Islet of Langerhans (tissue), 1 donor: Measurements from ENCODE around the gene CHRNB4.

Experiments
- FAIRE-seq: peaks from one replicate; lab custom pipeline; 2011; peaks lifted over from hg19 to GRCh38; lab: Jason Lieb, UNC

CHRNB4 gene

GRCh38 chr15:78667578-78668236 is 26.7 kb upstream of the CHRNB4 start:
- no peak for FAIRE-seq

DNA sequence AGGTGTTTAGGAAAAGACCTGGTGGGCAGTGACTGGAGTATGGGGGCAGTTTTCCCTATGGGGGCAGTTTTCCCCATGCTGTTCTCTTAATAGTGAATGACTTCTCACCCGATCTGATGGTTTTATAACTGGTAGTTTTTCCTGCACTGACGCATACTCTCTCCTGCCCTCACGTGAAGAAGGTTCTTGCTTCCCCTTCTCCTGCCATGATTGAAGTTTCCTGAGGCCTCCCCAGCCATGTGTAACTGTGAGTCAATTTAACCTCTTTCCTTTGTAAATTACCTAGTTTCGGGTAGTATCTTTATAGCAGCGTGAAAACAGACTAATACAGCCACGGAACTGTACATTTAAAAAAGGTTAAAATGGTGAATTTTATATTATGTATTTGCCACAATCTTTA is 25.0 kb upstream of the CHRNB4 start:
- no peak for FAIRE-seq

- FAIRE-seq: no peak
These were observed 22.7 kb upstream of the CHRNB4 start for GRCh38 chr15:78663703-78664102.

DNA sequence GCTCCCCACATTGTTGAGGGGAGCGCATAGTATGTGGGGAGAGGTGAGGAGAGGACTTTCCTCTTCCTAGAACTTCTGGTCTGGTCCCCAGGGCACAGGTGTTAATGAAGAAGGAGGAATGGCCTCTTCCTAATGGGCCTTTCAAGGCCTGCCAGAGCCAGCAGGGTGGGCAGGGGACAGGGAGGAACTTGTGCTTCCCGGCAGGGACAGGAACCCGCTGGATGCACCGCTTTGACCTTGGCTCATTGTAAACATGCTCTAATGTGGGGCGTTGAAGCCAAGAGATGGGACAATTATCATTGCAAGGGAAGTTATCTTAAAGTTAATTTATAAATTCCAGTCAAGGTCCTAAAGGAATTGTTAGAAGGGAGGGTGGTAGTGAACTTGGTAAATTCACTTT is 21.0 kb upstream of the CHRNB4 start:
- no peak for FAIRE-seq

DNA sequence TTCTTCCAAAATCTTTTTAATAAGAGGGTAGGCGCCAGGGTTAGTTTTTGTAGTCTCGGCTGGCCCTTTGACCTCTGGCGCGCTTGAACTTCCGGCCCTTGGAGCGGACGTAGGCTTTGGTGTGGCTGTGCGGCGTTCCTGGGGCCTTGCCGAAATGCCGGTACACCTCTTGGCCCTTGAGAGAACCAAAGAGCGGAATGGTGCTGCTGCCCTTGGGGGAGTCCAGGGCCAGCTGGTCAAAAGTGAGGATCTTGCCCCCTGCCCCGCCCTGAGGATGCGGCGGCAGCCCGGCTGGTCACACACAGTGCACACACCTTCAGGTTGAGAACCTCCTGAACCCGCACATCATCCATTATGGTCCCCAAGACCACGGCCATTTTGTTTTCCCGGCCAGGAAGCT is 20.0 kb upstream of the CHRNB4 start:
- no peak for FAIRE-seq

- no peak for FAIRE-seq
These were observed 19.6 kb upstream of the CHRNB4 start for GRCh38 chr15:78660584-78660983.

DNA sequence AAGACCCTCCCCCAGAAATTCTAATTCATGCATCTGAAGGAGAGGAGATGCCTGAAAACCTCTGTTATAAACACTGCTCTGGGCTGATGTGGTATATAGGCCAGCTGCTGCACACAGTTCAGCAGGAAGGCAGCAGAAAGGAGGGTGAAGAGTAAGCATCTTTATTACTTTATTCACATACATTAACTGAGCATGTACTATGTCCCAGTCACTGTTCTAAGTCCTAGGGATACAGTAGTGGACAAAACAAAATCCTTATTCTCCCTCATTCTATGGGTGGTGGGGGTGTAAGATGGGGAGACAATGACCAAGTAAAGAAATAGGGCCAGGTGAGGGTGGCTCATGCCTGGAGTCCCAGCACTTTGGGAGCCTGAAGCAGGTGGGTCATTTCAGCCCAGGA is 17.8 kb upstream of the CHRNB4 start:
- FAIRE-seq: no peak

DNA sequence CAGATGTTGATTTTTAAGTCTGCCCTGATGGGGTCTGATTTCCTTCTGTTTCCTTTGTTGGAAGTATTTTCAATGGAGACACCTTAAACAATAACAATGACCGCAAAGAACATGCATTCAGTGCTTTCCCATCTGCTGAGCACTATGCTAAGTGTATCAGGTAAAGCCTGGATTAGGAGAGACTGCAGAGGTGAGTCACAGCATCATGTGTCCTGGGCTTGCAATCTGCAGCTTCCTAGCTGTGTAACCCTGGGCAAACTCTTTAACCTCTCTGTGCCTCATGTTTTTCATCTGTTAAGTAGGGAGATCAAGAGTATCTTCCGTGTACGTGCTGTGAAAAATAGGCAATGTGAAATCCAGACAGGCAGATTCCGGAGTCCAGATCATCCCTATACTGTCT is 13.3 kb upstream of the CHRNB4 start:
- no peak for FAIRE-seq

DNA sequence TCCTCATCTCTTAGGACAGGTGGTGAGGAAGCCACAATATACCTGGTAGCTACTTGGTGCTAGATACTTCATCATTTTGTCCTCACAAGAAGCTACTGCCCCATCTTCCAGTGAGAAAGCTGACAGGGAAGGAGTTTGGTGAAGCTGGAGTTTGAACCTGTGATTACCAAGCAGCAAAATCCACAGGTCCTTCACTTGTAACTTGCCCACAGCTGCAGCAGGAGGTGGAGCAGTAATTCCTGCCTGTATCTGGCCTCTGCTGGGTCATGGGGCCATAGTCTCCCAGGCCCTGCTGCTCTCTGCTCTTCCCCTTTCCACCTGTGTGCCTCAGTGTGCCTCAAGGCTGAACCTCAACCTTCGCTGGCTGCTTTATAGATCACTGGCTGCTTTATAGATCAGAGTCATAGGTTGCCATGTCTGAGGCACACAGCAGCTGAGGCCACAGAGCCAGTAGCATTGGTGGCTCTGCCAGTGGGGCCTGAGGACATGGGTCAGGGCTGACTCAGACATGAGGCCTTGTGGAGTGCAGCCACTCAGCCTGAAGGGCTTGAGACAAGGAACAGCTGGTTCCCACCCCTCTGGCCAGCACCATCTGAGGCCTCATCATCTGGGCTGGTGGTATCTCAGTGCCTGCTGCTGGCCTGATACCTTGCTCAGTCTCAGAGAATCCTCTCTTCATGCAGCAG is 11.1 kb upstream of the CHRNB4 start:
- no peak for FAIRE-seq

DNA sequence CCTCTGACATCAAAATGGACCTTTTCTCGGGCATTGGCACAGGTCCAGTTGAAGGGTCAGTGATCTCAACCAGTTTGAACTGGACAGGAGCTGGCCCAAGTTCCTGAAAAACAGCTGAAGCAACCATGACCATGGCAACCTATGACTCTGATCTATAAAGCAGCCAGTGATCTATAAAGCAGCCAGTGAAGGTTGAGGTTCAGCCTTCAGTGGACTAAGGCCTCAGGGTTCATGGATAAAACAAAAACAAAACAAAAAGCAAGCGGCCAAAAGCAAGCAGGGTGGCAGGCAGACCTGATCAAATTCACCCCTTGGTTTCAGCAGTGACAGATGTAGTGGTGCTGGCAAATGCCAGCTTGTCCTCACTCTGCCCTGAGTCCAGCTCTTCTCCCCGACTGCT is 10.0 kb upstream of the CHRNB4 start:
- no peak for FAIRE-seq

- no peak for FAIRE-seq
These were observed 9.0 kb upstream of the CHRNB4 start for GRCh38 chr15:78650022-78650421.

DNA sequence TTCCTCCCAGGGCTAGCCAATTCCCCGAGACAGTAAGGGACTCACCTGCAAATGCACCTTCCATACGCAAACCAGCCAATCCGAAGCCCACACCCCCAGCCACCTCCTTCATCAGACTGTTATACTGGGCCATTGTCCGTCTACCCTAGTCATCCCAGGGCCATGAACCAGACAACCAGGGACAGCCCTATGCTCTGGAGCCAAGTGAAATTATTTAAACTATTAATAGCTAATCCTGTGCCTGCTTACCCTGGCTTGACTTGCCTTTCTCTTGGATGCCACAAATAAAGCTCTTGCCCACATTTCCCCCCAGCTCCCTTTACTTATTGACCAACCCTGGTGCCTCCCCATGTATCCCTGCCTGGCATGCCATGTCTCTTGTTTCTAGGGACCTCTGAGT is 4.0 kb upstream of the CHRNB4 start:
- FAIRE-seq: no peak

- no peak for FAIRE-seq
These were observed 1.3 kb upstream of the CHRNB4 start for GRCh38 chr15:78642331-78642730.

DNA sequence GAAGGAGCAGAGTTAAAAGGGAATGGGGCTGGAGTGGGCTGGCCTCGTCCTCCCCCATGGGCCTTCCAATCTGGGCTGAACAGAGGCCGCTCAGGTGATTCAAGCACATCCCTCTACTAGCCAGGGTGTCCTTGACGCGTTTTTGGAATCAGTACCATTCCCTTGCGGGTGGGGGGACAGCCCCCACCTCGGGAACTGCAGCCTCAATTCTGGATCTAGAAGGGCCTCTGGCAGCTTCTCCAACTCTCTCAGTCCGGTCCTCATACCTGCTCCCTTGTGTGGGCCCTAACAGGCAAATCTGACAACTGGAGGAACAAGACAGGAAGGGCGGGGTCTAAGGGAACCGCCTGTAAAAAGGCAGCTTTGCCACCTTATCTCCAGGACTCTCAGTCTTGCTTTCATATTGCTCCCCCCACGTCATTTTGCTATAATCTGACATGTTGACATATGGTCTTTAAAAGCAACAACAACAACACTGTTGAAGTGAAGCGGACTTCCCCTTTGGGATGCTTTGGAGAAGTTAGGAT is 802 bp upstream of the CHRNB4 start:
- FAIRE-seq: no peak

- no peak for FAIRE-seq
These were observed 396 bp downstream of the CHRNB4 start for GRCh38 chr15:78640527-78641101.

DNA sequence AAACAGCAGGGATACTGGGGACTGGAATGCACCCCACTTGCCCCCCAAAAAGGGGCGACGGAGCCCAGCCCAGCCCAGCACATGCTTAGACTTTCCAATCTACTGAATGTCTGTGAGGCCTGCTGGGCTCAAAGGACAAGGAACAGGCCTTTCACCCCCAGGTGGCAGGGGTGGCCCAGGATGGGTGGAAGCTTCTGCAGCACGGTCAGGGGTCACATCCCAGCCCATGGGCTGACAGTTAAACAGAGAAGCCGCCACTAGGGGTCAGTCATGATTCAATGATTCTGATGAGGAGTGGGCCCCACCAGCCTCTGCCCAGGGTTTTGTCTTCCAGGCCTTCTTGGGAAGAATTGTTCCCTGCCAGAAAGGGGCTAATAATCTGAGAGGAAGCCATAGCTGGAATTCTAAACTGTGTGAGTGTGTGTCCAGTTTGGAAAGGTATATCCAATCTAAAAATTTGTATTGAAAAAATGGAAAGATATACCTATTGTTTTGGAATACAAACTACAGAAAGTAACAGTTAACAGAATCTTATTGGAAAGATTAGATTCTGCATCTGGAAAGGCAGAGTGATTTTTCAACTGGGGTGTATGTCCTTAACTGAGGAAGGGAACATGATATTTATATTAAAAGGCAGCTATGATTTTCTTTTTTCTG is 2.2 kb downstream of the CHRNB4 start:
- no peak for FAIRE-seq

GRCh38 chr15:78637776-78638435 is 3.1 kb downstream of the CHRNB4 start:
- no peak for FAIRE-seq

GRCh38 chr15:78636378-78636859 is 4.6 kb downstream of the CHRNB4 start:
- no peak for FAIRE-seq

DNA sequence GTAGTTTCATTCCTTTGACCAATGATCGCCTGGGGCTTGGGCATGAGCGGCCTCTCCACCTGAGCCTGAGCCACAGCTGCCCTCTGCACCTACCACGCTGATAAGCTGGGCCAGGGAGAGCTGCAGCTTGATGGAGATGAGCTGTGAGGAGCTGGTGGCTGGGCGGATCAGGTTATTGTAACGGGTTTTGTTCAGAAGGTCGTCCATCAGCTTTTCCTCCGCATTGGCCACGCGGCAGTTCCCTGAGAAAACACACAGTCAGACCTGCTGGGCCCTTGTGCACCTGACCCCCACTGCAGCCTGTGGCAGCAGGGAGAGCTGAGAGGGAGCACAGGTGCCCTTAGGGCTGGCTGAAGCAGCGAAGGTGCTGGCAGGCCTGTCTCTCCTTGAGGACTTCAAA is 5.7 kb downstream of the CHRNB4 start:
- no peak for FAIRE-seq

DNA sequence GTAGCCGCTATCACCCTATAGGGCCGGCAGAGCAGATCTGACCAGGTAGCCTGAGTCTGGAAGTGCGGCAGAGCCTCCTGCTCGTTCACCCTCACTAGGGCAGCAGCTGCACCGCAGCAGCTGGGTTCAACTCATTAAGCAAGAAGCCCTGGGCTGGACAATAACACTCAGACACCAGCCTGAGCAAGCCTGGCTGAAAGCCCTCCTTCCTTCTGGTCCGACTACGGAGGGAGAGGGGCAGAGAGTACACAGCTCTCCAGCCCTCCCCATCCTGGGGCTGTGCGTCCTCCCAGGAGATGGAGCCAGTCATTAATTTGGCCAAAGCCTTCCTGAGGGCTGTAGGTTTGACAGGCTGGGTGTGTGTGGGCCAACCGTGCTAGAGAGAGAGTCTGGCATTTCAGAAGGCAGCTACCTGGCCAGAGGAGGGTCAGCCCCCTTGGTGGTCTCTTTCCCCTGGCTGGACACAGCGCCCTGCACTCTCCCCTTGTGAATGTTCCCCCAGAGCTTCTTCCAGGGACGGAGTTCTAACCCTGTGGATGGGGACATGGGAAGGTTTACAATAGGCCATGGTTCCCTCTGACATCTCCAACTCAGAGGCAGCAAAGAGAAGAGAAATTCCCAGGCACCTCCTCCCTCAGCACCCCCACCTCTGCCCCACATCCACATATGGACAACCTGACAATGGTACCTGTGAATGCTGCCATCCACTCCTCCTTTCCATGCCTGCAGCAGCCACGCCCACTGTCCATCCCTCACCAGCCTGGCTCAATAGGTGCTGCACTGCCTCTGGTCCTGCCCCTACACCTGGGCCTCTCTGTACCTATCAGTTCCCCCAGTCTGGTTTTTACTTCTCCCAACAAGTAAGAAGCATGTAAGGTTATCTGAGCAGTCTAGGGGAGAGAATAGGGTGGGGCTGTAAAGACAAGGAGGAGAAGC is 6.5 kb downstream of the CHRNB4 start:
- FAIRE-seq: no peak

DNA sequence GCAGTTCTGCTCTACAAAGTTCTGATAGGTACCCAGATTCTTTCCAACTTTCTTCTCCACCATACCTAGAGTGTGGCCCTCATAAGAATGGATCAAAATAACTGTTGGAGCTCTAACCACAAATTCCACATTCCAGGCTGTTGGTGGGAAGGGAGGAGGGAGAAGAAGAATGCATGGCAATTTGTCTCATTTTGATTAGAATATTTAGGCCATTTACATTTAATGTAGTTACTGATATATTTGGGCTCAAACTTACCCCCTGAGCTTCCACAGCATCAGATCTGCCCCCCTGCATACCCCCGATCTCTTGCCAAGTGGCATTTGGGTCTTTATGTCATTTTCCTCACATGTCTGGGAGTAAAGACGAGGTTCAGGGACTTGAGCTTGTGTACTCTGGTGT is 7.7 kb downstream of the CHRNB4 start:
- no peak for FAIRE-seq
